Inferior parietal cortex (tissue), 1 donor: Measurements from ENCODE around the gene ODF2.
"Not testable (repeated sequence)": the region's sequence is repeated elsewhere in the genome, so short reads cannot be mapped to it uniquely, and the experiment has no call there.

Source experiments
- DNase-seq: peaks from one replicate; pipeline ENCODE4 v3.0.0-alpha.2; 2016; ENCODE audit errors: extremely low spot score

ODF2 gene

DNA sequence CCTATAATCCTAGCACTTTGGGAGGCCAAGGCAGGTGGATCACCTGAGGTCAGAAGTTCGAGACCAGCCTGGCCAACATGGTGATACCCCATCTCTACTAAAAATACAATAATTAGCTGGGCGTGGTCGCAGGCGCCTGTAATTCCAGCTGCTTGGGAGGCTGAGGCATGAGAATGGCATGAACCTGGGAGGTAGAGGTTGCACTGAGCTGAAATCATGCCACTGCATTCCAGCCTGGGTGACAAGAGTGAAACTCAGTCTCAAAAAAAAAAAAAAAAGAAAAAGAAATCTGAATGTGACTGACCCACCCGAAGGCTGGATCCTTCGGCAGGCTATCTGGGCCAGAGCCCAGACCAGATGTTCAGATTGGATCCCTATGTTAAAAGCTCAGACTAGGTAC lies 32.5 kb upstream of the ODF2 start:
- not testable (repeated sequence) for DNase-seq

DNA sequence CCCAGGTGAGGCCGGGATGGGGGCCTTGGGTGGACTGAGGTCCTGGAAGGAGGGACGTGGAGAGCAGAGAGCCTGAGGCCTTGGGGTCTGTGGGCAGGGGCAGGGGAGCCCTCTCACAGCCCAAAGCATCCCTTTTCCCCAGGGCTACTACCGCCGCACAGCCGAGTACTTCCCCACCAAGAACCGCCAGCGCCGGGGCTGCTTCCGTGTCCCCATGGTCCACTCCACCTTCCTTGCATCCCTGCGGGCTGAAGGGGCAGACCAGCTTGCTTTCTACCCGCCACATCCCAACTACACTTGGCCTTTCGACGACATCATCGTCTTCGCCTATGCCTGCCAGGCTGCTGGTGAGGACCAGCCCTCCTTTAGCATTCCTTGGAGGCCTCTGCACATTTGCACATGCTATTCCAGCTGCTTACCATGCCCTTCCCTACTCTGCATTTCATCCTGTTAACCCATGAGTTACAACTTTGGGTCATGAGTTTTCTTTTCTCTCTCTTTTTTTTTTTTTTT lies 31.5 kb upstream of the ODF2 start:
- DNase-seq = no peak

DNA sequence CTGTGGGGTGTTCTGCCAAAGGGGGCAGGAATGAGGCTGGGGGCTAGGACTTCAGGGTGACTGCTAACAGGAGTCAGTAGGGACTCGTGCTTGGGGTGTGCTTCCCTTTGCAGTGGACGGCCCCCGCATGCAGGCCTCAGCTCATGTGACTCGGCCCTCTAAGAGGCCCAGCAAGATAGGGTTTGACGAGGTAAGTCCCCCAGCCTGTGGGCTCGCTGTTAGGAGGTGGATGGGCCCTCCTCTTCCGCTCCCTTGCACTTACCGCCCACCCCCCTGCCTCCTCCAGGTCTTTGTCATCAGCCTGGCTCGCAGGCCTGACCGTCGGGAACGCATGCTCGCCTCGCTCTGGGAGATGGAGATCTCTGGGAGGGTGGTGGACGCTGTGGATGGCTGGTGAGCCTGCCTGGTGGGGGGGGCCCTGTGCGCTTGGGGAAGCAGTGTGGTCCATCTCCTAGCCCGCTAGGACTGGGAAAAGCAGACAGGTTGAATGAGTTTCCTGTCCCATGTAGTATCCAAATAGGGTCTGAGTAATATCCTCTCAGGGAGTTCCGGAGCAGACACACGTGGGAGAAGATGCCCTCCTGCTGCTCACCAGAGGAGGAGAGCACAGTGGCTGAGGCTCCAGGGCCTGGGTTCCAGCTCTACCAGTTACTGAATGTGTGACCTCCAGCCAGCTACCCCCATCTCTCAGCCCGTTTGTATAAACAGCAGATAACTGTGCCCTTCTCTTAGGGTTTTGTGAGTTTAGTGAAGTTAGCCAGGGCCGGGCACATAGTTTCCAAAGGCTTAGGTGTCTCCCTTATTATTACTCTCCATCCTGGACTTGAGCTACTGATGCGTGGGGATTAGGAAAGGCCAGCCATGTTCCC lies 26.9 kb upstream of the ODF2 start:
- no peak for DNase-seq

DNA sequence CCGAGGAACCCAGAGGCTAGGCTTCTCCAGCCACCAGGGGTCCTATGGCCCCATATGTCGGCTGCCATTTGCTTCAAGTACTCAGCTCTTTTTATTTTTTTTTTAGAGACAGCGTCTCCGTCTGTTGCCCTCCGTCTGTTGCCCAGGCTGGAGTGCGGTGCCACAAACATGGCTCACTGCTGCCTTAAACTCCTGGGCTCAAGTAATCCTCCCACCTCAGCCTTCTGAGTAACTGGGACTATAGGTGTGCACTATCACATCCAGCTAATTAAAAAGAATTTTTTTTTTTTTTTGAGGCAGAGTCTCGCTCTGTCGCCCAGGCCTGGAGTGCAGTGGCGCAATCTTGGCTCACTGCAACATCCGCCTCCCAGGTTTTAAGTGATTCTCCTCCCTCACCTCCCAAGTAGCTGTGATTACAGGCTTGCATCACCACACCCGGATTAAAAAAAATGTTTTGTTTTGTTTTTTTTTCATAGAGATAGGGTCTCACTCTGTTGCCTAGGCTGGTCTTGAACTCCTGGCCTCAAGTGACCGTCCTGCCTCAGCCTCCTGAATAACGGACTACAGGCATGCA lies 26.2 kb upstream of the ODF2 start:
- no peak for DNase-seq

DNA sequence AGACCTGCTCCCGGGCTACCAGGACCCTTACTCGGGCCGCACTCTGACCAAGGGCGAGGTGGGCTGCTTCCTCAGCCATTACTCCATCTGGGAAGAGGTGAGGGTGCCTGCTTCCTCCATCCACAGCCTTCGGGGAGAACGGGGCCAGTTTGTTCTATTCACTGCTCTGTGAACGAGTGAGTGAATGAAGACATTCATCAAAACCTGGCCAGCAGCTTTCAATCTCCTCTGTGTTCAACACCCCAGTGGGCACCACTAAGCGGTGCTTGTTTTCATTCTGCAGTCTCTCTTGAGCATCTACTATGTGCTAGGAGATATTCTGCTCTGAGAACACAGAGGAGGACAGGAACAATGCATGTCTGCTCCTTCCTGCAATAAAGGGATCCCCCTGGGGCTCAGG lies 24.6 kb upstream of the ODF2 start:
- DNase-seq = no peak

DNA sequence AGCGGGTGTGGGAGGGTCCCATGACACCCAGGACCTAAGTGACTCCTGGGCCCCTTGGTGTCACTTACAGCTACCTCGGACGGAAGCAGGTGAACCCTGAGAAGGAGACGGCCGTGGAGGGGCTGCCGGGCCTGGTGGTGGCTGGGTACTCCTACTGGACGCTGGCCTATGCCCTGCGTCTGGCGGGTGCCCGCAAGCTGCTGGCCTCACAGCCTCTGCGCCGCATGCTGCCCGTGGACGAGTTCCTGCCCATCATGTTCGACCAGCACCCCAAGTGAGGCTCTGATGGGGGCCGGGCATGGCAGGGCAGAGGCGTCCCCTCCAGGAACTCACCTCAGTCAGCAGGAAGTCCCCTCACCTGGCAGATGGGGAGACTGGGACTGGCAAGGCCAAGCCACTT lies 21.5 kb upstream of the ODF2 start:
- no peak for DNase-seq

DNA sequence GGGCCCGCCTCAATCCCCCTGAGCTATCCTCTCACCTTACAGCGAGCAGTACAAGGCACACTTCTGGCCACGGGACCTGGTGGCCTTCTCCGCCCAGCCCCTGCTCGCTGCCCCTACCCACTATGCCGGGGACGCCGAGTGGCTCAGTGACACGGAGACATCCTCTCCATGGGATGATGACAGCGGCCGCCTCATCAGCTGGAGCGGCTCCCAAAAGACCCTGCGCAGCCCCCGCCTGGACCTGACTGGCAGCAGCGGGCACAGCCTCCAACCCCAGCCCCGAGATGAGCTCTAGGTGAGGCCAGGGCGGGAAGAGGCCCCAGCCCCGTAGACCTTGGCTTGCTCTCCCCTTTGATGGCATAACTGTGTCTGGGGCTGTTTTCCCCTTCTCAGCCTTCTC lies 20.2 kb upstream of the ODF2 start:
- DNase-seq = no peak

DNA sequence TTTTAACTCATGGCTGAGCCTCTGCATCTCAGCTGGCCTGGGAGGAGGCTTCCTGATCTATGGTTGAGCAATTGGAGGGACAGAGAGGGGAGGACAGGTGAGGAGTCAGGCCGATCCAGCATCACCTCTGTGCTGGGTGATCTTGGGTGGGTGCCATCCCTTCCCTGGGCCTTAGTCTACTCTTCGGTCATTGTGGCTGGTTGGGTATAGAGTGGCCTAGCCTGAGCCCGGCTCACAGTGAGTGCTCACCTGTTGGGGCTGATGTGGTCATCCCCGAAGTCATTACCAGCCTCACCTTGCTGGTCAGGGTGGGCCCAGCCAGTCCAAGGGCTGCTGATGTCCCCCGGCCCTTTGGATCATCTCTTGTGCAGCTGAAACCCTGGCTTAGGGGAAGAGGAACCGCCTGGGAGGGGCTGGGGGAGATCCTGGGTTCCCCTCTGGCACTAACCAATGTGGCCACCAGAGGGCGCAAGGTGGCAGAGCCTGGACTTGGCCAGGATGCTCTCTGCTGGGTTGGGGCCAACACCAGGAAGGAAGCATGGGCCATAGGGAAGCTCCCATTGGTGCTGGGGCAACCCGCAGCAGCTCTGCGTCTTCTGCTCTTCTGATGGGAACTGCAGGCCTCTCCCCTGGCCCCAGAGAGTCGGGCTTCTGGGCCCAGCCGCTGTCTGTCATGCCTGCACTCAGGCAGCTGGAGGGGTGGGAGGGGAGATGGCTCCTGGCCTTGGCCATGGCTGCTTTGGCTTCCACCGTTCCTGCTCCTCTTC lies 17.3 kb upstream of the ODF2 start:
- DNase-seq = peak; percentile 84

DNA sequence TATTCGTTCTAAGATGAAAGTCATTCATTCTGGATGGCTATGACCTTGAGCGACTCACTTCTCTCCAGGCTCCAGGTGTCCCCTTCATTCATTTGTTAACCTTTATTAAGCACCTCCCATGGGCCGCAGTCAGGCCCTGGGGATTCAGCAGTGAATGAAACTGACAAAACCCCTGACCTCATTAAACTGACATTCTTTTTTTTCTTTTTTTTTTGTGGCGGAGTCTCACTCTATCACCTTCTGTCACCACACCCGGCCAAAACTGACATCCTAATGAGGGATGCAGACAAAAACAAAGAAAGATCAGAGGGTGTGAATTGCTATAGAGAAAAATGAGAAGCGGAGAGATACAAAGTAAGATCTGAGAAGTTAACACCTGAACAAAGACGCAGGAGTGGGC lies 16.5 kb upstream of the ODF2 start:
- DNase-seq = no peak

DNA sequence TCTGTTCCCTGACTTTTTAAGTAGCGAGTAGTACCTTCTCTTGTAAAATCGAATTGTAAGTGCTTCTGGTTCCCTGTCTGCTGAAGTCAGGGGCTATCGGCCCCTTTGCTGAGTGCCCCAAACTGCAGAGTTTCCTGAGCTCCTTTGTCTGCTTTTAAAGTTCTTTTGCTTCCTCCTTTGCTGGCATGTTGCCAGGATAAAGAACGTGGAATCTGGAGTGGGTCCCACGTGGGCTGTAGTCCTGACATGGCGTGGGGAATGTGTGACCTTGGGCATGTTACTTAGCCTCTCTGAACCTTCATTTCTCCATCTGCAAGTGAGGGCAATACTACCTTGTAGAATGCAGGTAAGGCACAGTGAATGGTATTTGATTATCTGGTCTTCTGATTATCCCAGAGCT lies 13.7 kb upstream of the ODF2 start:
- no peak for DNase-seq

DNA sequence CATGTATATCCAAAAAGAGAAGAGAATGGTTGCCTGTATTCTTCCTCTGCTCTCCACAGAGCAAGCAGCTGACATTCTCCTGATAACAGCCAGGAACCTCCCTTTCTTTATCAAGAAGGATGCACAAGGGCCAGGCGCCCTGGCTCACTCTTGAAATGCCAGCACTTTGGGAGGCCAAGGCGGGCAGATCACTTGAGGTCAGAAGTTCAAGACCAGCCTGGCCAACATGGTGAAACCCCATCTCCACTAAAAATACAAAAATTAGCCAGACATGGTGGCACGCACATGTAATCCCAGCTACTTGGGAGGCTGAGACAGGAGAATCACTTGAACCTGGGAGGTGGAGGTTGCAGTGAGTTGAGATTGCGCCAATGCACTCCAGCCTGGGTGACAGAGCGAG lies 9.3 kb upstream of the ODF2 start:
- not testable (repeated sequence) for DNase-seq

DNA sequence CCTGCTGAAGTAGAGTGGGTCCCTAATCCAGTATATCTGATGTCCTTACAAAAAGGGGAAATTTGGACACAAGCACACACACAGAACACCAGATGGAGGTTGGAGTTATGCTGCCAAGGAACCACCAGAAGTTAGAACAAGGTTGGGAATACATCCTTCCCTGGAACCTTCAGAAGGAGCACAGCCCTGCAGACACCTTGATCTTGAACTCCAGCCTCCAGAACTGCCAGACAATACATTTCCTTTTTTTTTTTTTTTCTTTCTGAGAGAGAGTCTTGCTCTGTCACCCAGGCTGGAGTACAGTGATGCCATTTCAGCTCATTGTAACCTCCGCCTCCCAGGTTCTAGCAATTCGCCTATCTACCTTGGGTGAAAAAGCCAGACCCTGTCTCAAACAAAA lies 7.1 kb upstream of the ODF2 start:
- no peak for DNase-seq

DNA sequence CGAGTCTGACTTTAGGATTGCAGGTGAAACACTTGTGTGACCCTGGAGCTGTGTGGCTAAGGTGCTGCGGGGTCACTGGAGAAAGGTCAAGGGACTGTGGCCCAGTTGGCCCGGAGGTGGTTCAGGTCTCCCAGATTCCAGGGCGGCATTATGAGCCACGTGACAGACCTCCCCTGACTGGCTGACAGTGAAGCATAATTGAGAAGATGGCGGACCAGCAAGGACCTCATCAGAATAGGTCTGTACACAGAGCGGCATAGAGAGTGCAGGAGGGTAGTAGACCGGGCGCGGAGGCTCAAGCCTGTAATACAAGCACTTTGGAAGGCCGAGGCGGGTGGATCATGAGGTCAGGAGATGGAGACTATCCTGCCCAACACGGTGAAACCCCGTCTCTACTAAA lies 815 bp upstream of the ODF2 start:
- DNase-seq = no peak

DNA sequence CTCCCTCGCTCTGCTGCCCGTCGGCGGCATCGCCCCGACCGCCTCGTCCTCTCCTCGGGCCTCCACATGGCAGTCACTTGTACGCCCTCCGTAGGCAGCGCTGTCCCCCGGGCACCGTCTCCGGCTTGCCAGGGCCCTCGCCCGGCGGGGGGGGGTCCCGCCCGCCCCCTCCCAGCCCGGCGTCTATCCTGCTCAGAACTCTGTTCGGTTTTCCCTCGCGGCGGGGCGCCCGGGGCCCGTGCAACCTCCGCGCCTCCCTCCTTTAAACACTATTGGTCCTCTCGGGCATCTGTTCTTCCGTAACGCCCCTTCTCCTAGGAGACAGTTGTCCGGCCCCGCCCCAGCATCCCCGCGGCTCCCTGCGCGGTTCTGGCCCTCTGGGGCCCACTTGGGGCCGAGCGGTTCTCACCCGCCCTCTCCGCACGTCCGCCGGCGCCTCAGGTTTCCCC lies 831 bp downstream of the ODF2 start:
- DNase-seq = peak; percentile 65

DNA sequence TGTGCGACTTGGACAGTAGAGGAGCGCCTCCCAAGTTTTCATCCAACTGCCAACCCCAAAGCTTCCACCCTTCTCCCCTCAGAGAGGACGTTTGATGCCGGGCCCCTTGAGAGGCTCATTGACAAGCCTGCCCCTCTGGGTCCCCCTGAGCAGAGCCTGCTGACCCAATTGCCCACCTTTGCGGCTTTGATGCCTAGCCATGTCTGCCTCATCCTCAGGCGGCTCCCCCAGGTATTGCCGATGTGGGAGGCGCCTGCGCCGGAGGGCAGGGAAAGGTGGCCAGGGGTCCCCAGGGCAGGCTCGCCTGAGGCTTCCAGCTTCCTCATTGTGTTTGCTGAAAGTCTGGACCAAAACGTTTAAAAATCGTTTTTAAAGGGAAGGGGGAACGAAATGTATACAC lies 1.4 kb downstream of the ODF2 start:
- no peak for DNase-seq

DNA sequence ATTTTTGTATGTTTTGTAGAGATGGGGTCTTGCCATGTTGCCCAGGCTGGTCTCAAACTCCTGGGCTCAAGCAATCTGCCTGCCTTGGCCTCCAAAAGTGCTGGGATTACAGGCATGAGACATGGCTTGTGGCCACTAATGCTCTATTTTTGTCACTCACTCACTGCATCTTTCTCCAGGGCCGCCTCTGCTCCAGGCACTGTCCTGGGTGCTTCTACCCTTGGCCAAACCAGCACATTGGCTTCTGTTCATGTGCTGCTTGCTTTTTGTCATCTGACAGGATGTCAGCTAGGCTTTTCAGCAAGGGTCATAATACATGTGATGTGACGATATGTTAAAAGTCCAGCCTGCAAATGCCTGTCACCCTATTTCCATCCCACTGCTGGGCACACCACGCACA lies 3.2 kb downstream of the ODF2 start:
- DNase-seq = no peak

DNA sequence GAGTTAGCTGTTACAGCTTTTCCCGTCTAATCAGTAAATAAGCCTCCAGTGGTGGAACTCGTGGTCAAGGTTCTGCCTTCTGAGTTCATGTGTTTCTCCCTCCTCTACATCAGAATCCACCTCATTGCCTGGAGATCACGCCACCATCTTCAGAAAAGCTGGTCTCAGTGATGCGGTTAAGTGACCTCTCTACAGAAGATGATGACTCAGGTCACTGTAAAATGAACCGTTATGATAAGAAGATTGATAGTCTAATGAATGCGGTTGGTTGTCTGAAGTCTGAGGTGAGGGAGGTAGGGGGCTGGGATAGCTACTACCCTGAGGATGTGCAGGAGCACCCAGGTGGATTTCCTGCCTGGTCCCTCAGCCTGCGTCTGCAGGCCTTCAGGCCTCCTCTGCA lies 13.3 kb downstream of the ODF2 start:
- DNase-seq = no peak

DNA sequence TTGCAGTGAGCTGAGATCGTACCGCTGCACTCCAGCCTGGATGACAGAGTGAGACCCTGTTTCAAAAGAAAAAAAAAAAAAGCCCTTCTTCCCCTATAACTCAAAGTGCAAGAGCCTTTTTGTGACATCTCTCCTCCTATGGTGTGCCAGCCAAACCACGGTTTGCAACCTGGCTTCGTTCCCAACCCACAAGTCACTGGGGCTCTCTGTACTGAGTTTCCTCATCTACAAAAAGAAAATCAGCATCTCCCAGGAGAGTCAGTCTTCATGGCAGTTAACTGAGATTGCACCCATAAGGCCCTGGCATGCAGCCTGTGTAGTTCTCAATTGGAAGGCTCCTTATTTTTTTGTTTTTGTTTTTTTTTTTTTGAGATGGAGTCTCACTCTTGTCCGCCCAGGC lies 14.8 kb downstream of the ODF2 start:
- no peak for DNase-seq

DNA sequence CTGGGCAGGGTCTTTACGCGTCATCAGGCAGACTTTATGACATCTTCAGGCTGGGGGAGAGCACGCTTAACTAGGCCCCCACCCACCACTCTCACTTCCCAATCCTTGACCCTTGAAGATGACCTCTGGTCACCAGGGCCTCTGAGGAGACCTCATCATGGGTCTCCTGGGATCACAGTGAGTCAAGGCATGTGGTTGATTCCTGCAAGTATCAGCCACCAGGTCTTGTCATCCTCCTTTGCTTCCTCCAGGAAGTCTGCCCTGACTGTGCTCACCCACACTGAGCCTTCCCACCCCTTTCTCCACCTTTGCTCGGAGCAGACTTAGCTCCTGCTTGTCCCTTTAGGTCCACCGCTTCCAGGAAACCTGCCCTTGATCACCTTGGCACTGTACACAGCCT lies 17.3 kb downstream of the ODF2 start:
- DNase-seq = no peak

DNA sequence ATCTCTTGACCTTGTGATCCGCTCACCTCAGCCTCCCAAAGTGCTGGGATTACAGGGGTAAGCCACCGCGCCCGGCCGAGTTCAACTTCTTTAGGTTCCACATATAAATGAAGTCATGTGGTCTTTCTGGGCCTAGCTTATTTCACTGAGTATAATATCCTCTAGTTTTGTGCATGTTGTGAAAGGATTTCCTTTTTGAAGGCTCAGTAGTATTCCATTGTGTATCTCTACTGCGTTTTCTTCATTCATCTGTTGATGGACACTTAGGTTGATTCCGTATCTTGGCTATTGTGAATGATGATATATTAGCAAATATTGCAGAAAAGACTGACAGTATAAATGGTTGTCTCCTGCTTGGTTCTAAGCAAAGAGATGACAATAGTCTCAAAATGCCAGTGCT lies 20.1 kb downstream of the ODF2 start:
- DNase-seq = no peak

DNA sequence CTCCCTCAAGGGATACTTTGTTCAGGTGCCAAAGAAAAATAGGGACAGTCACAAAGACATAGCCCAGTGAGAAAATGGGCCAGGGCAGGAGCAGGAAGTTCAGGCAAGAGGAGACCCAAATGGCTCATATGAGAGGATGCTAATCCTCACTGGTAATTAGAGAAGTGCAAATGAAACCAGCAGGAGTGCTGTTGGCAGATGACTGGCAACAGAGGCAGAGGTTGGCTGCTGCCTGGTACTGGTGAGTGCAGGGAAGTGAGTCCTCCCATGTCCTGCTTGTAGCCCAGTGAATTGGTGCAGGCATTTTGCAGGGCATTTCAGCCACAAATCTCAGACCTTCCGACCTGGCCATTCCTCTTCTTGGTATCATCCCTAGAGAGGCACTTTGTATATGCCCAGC lies 23.5 kb downstream of the ODF2 start:
- DNase-seq = no peak

DNA sequence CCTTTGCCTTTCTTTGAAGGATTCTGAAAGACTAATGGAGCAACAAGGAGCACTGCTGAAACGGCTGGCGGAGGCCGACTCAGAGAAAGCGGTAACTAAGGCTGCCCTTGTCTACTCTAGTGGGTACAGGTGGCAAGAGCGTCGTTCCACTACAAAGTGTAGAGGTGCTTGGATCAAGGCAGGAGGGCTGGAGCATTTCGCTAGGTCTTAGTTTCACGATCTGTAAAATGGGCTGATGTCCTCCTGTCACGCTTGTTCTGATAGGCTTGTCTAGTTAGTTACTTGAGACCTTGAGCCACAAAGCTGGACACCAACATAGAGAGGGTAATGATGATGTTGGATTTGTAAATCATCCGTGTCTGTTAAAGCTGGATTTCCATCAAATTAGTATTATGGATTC lies 25.8 kb downstream of the ODF2 start:
- no peak for DNase-seq

DNA sequence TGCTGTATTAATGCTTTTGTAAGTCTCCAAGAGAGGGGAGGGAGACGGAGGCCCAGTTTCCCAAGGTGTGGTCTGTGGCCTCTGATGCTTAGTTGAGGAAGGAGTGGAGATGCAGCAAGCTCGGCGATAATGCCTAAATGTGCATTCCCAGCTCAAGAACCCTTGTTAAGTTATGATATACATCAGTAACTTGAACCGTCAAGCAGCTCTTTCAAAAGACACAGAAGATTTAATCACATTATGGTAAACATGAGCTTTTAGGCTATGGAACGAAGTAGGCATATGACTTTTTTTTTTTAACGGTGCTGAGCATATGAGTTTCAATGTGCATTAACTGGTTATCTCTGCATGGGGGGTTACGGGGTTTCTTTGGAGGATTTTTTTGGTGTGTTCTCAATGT lies 26.4 kb downstream of the ODF2 start:
- no peak for DNase-seq
